PFSK-1 (cell line): ENCODE data around the gene SLC11A1.

ENCODE experiments used
- FOXP2 ChIP-seq: optimal IDR thresholded peaks from 2 replicates; pipeline ENCODE3; 2011; ENCODE audit warnings: borderline replicate concordance, control low read depth, inconsistent platforms; ENCODE audit not compliant: insufficient read depth; ENCODE audit errors: extremely low read length, extremely low read depth
- POLR2AphosphoS5 ChIP-seq: IDR thresholded peaks from 2 replicates; pipeline ENCODE4 v1.6.1; 2012; ENCODE audit warnings: low read depth, mild to moderate bottlenecking, control low read depth, low read length, moderate library complexity
- SIN3A ChIP-seq: IDR thresholded peaks from 2 replicates; pipeline ENCODE4 v1.6.1; 2012; ENCODE audit warnings: mild to moderate bottlenecking, low read length, moderate library complexity, borderline replicate concordance; ENCODE audit not compliant: insufficient read depth
- TAF1 ChIP-seq: IDR thresholded peaks from 2 replicates; pipeline ENCODE4 v1.6.1; 2012; ENCODE audit warnings: low read length, control low read depth, borderline replicate concordance; ENCODE audit not compliant: insufficient read depth
- TF ChIP-seq, protein P1 (sequence below), 2 experiments: IDR thresholded peaks; 2 replicates each; pipeline versions ENCODE4 v1.6.1 to v1.8.0; 2011 to 2012; ENCODE audit warnings: low read depth in 2 of 2, low read length in 2 of 2, control low read depth in 1 of 2, inconsistent platforms in 1 of 2, mild to moderate bottlenecking in 1 of 2, moderate library complexity in 1 of 2; ENCODE audit not compliant: insufficient read depth in 1 of 2

Gene SLC11A1

DNA sequence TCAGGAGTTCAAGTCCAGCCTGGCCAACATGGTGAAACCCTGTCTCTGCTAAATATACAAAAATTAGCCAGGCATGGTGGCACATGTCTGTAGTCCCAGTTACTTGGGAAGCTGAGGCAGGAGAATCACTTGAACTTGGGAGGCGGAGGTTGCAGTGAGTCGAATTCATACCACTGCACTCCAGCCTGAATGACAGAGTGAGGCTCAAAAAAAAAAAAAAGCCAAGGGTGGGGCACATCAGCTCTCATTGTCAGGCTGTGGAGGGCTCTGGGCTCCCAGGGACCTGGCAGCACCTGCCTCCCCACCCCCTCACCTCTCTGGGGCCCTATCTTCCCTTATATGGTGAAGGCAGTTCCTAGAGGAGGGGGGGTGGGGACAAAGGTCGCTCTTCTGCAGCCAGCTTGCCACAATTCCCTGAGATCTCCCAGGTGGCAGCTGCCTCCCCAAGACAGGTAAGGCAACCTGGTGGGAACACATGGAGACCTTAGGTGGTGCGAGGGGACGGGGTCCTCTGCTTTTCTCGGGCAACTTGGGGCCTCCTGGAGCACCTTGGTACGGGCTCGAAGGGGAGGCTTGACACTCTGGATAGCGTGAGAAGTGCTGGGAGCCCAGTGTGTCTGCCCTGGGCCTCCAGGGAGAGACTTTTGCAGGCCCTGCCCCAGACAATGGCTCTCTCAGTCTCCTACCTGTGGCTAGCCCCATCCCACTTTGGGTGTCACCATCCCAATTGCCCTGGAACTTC is 36.8 kb downstream of the SLC11A1 start, which contains the start of gene VIL1:
TSS of gene VIL1 (plus strand) at position 407 of the 742 bp plus-strand sequence. CDS start 4,656 bp downstream, outside the sequence.
- TF ChIP-seq POLR2AphosphoS5 = no peak

DNA sequence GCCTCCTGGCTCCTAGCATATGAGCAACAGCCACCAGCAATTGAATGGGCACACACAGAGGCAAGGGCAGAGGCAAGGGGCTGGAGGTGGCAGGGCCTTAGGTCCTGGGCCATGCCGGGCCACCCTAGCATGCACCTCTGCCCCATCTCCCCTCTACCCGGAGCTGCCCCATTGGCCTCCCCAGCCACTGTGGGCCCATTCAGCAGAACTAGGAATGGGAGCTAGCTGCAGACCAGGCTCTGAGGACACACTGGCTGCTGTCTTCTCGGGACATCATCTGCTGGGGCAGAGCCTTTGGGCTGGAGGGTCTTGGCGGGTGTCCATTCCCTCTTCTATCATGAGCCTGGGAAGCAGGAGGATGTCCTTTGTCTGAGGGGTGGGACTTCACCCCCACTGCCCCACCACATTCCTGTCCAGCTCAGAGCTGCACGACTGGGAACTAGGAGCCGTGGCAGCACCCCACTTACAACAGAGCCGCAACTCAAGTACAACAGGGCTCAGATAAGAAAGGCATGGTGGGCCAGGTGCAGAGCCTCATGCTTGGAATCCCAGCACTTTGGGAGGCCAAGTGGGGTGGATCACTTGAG is 37.6 kb downstream of the SLC11A1 start:
- TF ChIP-seq, protein P1, sequence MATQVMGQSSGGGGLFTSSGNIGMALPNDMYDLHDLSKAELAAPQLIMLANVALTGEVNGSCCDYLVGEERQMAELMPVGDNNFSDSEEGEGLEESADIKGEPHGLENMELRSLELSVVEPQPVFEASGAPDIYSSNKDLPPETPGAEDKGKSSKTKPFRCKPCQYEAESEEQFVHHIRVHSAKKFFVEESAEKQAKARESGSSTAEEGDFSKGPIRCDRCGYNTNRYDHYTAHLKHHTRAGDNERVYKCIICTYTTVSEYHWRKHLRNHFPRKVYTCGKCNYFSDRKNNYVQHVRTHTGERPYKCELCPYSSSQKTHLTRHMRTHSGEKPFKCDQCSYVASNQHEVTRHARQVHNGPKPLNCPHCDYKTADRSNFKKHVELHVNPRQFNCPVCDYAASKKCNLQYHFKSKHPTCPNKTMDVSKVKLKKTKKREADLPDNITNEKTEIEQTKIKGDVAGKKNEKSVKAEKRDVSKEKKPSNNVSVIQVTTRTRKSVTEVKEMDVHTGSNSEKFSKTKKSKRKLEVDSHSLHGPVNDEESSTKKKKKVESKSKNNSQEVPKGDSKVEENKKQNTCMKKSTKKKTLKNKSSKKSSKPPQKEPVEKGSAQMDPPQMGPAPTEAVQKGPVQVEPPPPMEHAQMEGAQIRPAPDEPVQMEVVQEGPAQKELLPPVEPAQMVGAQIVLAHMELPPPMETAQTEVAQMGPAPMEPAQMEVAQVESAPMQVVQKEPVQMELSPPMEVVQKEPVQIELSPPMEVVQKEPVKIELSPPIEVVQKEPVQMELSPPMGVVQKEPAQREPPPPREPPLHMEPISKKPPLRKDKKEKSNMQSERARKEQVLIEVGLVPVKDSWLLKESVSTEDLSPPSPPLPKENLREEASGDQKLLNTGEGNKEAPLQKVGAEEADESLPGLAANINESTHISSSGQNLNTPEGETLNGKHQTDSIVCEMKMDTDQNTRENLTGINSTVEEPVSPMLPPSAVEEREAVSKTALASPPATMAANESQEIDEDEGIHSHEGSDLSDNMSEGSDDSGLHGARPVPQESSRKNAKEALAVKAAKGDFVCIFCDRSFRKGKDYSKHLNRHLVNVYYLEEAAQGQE (IDR thresholded peaks at IDR 0.05; ENCODE audit: insufficient read depth in 1 of 2, low read depth in 2 of 2, low read length in 2 of 2) = no peak
- TF ChIP-seq POLR2AphosphoS5 (no peak), FOXP2 (no peak), TAF1 (no peak), SIN3A (no peak)

DNA sequence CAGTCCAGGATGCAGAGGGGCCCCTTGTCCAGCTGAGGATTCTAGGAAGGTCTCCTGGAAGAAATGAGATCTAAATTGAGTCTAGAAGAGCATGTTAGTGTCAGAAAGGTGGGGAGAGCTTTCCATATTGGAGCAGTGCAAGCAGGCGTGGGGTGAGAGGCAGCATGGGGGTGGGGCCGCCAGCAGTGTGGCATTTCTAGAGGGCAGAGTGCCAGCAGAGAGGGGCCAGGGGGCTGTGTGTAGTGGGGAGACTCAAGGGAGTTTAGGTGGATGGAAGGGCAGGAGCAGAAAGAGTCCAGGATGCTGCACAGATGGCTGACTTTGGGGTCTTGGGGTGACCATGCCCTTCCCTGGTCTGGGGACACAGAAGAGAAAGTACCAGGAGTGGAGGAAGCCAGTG is 39.0 kb downstream of the SLC11A1 start:
- TF ChIP-seq TAF1 (no peak), POLR2AphosphoS5 (no peak), SIN3A (no peak), FOXP2 (no peak)
- TF ChIP-seq, protein P1 (IDR thresholded peaks at IDR 0.05; ENCODE audit: insufficient read depth in 1 of 2, low read depth in 2 of 2, low read length in 2 of 2) = no peak

DNA sequence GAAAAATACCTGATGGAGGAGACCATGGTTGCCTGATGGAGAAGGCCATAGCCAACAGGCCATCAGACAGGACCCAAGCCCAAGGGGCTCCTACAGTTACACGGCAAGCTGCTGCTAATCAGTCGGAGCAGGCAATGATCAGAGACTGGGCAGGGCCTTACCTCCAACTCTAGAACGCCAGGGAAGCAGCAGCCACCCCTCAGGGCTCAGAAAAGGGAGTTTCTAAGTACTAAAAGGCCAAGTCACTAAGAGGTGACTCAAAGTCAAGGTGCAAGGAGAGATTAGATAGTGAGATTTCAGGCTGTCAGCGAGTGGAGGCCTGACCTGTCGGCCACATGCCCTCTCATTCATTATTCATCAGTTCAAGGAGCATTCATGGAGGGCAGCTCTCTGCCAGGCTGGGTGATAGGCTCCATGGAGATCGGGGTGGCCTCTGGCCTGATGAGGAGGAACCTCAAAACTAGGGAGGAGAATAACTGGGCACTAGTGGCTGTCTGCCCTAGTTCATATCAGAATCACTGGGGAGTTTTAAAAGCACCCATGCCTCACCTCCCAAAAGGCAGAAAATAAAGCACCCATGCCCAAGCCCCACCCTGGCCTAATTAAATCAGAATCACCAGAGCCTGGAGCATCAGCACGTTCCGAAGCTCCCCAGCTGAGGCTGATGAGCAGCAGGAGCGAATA is 40.5 kb downstream of the SLC11A1 start:
- TF ChIP-seq POLR2AphosphoS5 = no peak
- TF ChIP-seq SIN3A = no peak
- TF ChIP-seq FOXP2 = no peak
- TF ChIP-seq, protein P1 (IDR thresholded peaks at IDR 0.05; ENCODE audit: insufficient read depth in 1 of 2, low read depth in 2 of 2, low read length in 2 of 2) = no peak
- no peak for TF ChIP-seq TAF1

DNA sequence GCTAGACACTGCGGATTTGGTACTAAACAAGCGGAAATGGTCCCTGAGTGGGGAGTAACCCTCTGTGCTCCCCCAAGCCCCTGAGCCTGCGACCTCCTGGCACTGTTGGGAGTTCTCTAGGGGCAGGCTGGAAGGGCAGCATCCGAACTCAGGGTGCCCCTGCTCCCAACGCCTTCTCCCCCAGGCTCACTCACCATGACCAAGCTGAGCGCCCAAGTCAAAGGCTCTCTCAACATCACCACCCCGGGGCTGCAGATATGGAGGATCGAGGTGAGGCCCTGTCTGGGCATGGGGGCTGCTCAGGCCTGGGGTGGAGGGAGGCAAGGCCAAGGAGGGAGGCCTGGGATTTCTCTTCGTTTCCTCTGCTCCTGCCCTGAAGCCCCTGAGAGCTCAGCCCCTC is 41.5 kb downstream of the SLC11A1 start:
- TF ChIP-seq FOXP2 (no peak), TAF1 (no peak), POLR2AphosphoS5 (no peak), SIN3A (no peak)
- TF ChIP-seq, protein P1 (IDR thresholded peaks at IDR 0.05; ENCODE audit: insufficient read depth in 1 of 2, low read depth in 2 of 2, low read length in 2 of 2) = no peak
